HG03520 (cell line): ENCODE data around the gene C2orf42.
"Not testable (repeated sequence)": the region's sequence is repeated elsewhere in the genome, so short reads cannot be mapped to it uniquely, and the experiment has no call there.

Source experiments
- ATAC-seq: cut with Tn5 transposase; IDR thresholded peaks from one replicate; pipeline ENCODE4 v1.9.1; 2021; ENCODE audit warnings: mild to moderate bottlenecking, moderate library complexity; ENCODE audit not compliant: unreplicated experiment

The C2orf42 gene

GRCh38 chr2:70181363-70181956 is 9.4 kb downstream of the C2orf42 start:
- peak; percentile 78 for ATAC-seq

GRCh38 chr2:70173520-70173919 is 17.3 kb downstream of the C2orf42 start:
- ATAC-seq, result no peak

DNA sequence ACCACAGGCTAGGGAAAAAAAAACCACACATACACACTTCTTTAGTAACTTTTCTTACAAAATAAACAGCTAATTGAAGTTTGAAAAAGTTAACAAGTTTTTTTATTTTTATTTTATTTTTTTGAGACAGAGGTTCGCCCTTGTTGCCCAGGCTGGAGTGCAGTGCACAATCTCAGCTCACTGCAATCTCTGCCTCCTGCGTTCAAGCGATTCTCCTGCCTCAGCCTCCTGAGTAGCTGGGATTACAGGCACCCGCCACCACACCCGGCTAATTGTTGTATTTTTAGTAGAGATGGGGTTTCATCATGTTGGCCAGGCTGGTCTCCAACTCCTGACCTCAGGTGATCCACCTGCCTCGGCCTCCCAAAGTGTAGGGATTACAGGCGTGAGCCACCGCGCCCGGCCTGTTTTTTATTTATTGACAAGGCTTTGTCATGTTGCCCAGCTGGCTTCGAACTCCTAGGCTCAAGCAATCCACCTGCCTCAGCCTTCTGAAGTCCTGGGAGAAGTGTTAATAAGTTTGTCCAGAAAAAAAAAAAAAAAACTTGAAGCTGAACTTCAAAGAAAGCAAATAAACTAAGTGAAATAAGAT is 21.1 kb downstream of the C2orf42 start:
- not testable (repeated sequence) for ATAC-seq

GRCh38 chr2:70161069-70161534 is 29.7 kb downstream of the C2orf42 start:
- no peak for ATAC-seq

DNA sequence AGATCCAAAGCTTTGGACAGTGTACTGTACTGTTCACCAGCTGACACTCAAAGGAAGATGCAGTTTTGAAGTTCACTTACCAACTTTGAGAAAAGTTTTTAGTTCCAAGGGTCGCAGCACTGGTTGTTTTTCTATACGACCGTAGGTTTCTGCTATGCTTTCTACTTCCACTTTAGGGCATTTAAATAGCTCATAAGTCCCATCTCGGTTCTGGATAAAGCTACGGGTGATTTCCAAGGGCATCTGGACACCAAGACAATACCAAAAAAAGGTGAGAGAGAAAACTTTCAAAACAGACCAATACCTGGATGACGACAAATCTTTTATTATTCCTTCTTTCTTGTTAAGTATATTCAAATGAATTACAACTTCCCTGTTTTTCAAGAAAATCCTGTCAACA is 30.3 kb downstream of the C2orf42 start:
- ATAC-seq, result no peak

DNA sequence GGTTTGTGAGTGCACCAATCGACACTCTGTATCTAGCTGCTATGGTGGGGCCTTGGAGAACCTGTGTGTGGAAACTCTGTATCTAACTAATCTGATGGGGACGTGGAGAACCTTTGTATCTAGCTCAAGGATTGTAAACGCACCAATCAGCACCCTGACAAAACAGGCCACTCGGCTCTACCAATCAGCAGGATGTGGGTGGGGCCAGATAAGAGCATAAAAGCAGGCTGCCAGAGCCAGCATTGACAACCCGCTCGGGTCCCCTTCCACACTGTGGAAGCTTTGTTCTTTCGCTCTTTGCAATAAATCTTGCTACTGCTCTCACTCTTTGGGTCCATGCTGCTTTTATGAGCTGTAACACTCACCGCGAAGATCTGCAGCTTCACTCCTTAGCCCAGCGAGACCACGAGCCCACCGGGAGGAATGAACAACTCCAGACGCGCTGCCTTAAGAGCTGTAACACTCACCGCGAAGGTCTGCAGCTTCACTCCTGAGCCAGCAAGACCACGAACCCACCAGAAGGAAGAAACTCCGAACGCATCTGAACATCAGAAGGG is 41.6 kb downstream of the C2orf42 start:
- ATAC-seq, result not testable (repeated sequence)

DNA sequence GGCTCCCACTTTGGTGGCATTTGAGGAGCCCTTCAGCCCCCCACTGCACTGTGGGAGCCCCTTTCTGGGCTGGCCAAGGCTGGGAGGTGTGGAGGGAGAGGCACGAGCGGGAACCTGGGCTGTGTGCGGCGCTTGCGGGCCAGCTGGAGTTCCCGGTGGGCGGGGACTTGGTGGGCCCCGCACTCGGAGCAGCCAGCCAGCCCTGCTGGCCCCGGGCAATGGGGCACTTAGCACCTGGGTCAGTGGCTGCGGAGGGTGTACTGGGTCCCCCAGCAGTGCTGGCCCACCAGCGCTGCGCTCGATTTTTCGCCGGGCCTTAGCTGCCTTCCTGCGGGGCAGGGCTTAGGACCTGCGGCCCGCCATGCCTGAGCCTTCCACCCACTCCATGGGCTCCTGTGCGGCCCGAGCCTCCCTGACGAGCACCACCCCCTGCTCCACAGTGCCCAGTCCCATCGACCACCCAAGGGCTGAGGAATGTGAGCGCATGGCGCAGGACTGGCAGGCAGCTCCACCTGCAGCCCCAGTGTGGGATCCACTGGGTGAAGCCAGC is 42.5 kb downstream of the C2orf42 start:
- not testable (repeated sequence) for ATAC-seq

DNA sequence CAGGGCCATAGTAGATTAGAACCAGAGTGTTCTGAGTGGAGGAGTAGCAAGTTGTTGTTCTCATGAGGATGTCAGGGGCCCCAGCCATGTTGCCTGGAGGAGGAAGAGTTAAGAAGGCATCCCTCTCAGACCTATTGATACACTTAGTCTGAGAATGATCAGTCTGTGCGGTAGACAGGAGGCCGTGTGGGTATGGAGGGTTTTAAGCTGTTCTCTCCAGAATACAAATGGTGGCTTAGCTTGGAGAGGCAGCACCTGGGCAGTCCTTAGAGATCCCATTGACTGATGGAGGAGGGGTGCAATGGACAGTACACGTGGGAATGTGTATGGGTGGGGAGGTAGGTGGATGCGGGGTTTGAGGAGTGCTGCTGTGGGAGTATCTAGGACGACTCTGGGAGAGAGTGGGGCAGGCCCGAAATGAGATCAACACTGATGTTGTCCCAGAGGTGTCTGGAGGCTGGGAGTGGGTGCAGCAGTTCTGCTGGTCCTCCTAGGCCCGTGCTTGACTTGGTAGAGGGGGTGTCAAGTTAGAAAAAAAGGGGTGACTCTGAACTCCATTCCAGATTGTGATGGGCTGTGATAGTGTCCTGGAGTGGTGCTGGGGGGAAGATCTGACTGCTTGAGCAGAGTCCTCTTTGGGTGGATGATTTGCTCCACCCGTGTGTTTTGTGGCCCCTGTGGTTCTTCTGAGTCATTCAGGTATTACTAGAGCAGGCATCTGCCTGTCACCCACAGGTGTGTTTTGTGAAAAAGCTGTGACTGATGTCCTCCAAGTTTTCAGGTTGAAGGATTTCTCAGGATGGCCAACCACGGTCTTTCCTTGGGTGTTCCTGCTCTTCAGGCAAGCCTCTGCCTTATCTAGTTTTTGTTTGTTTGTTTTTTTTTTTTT is 44.7 kb downstream of the C2orf42 start:
- ATAC-seq, result no peak

DNA sequence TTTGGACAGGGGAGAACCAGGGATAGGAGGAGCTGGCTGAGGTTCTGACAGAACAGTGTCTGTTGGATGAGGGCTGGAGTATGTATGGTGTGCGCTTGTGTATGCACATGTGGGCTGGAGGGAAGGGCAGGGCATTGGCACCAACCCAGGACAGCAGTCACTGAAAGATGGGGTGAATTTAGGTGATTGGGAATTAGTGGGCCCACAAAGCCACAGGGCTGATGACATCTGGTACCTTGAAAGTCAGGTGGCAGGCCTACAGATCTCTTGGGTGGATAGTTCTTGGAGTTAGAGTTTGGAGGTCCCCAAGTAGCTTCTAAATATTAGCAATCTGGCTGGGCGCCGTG is 45.7 kb downstream of the C2orf42 start:
- no peak for ATAC-seq

DNA sequence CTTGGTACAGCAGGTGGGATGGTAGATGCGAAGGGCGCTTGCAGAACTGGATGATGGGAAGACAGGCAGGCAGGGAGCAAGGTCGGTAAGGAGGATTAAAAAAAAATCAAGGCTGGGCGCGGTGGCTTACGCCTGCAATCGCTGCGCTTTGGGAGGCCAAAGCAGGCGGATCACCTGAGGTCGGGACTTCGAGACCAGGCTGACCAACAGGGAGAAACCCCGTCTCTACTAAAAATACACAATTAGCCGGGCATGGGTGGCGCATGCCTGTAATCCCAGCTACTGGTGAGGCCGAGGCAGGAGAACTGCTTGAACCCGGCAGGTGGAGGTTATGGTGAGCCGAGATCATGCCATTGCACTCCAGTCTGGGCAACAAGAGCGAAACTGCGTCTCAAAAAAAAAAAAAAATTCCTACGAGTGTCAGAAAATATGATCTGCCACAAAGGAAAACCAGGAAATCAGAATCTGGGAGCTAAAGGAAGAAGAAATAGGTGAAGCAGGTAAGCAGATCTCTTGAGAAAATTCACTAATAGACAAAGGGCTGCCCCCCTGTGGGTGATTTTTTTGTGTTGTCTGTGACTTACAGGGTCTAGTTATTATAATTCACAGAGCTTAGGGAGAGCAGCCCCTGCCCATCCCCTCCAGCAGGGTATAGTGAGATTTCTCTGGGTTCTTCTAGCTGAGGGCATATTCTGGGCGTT is 46.2 kb downstream of the C2orf42 start:
- ATAC-seq, result no peak

DNA sequence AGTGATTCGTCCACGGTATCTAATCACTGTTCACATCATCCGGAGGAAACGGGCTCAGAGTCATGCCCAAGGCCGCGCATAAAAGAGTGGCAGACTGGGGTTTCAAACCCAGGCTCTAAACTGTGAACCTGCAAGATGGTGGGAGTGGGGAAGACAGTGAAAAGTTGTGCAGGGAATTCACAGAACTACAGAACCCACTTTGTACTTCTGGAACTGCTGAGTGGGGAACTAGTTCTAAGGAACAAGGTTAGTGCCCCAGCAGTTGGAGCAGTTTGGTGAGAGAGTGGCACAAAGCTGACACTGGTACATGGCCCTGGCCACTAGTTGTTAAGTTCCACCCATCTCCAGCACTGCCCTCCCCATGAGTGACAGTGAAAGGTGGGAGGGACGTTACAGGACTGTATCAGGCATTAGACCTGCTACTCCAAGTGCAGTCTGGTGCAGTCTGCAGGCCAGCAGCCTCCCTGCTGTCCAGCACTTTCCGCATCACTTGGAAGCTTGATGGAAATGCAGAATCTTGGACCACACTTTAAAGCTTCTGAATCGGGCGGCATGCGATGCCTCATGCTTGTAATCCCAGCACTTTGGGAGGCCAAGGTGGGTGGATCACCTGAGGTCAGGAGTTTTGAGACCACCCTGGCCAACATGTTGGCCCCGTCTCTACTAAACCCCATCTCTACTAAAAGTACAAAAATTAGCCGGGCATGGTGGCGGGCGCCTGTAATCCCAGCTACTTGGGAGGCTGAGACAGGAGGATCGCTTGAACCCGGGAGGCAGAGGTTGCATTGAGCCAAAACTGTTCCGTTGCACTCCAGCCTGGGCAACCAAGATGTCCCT is 47.3 kb downstream of the C2orf42 start:
- ATAC-seq, result no peak

- ATAC-seq, result peak; percentile 74
Measured at GRCh38 chr2:70142590-70143313, 48.1 kb downstream of the C2orf42 start.

DNA sequence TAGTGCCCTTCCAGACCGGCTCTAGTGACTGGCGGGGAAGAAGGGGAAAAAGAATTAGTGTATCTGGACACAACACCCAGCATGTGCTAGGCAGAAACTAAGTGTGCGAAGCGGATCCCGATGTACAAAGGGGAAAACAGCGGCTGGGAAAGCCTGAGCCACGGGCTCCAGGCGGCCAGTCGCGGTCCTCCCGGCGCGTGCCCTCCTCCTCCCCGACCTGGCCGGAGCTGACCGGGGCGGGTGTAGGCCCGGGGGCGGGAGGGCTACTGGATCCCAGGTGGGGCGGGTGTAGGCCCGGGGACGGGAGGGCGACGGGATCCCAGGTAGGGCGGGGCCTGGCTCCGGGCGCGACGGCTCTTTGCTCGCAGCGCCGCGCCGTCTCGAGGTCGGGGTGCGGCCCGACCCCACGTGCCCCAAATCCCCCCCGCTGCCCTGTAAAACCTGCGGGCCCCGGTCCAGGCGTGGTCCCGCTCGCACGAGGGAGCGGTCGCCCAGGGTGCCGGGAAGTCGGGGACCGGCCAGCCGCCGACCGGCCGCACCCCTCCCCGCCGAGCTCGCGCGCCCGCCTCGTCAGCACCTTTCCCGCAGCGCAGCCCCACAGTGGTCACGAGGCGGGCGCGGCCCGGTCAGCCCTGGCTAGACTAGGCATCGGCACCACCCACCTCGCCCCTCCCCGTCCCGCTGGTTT is 48.8 kb downstream of the C2orf42 start:
- peak; percentile 47 for ATAC-seq

DNA sequence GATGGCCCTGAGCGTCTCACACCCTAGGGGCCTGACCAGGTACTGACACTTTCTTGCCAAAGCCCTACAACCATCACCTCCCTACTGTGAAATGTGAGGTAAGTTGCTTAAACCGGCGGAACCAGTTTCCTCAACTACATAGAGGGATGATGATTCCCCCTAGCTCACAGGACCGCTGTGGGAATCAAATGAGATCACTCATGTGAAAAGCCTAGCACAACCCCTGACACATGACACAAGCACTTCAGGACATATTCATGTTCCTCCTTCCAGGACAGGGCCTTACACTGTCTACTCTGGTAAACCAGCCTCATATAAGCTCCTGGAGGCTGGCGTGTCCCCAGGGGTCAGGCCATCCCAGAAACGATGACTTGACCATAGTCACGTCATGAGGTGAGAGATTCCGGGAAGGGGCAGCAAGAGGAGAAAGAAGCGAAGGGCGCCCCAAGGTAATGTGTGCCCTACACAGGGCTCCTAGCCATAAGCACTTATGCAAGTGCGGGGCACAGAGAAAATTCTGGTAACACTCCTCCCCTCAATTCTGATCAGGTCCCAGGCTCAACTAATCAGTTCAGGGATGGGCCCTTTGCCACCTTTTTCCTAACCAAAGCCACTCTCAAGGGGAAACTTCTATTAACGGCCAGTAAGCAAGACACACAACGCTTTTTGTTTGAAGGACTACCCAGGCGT is 49.5 kb downstream of the C2orf42 start:
- peak; percentile 36 for ATAC-seq

GRCh38 chr2:70140791-70141211 is 50.0 kb downstream of the C2orf42 start:
- ATAC-seq, result no peak

DNA sequence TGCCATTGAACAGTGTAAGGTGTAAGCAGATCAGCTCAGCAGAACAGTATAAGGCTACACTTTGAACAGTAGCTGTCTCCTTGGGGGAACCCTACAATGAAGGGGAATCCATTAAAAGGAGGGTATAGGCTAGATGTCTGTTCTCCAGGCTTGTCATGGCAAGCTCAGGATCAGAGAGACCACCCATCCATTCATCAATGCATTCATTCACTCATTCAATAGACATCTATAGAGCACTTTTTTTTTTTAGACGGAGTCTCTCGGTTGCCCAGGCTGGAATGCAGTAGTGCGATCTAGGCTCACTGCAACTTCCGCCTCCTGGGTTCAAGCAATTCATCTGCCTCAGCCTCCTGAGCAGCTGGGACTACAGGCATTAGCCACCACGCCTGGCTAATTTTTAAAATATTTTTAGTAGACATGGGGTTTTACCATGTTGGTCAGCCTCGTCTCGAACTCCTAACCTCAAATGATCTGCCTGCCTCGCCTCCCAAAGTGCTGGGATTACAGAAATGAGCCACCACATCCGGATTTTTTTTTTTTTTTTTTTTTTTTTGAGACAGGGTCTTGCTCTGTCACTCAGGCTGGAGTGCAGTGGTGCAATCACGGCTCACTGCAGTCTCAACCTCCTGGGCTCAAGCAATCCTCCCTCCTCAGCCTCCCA is 56.4 kb downstream of the C2orf42 start:
- ATAC-seq, result not testable (repeated sequence)
